Measurements from ENCODE around the gene CLPX. TPM values are rescaled to one million over a fixed set of nuclear protein-coding genes. Genes with fewer than 3 reads are reported as not detected.
A peak's percentile ranks its signal among the peaks of the same experiment; 100 is the strongest.
"Not testable (repeated sequence)": the region's sequence is repeated elsewhere in the genome, so short reads cannot be mapped to it uniquely, and the experiment has no call there.

CLPX gene
- 10 to 100 TPM; 19.8 to 50.5 TPM for total RNA-seq

- Histone ChIP-seq H3K27me3 (replicated peaks; ENCODE audit: insufficient read depth) (no peaks in the 10 kb centered on the region), H3K4me3 (peak within 1 kb of the TSS; percentile 90), H3K9me3 (no peaks in the 10 kb centered on the region), H3K36me3 (no peaks in the 10 kb centered on the region), H3K27ac (peak within 1 kb of the TSS; percentile 94 to 95), H3K4me1 (ENCODE audit: control insufficient read depth in 1 of 2, low read depth in 2 of 2) (peaks cover 13 to 15% of the 10 kb centered on the region in 2 donors)
- TF ChIP-seq CTCF (IDR thresholded peaks at IDR 0.05): no peak
- DNase-seq (ENCODE audit: low spot score) (peak; percentile 68), ATAC-seq (ENCODE audit: insufficient number of reproducible peaks, low FRiP score, low read depth) (peak; percentile 87)
These were observed at the start of gene CLPX for GRCh38 chr15:65184868-65185717. CLPX (minus strand) TSS chr15:65185342; CDS start chr15:65185153, 189 bp downstream.

DNA sequence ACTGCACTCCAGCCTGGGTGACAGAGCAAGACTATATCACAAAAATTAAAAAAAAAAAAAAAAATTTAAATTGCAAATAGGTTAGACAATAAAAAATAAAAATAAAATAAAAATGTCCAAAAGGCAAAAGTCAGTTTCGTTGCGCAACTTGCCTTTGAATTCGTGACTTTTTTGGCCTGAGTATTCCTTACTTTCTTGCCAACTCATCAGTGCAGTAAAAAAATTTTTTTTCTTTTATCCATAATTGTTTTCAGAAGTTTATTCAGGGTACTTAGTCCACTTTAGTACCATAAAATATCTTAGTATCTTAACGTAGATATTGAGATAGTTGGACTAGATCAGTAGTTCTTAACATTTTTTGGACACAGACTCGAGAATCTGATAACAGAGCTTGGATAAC is 48.6 kb upstream of the CLPX start:
- Histone ChIP-seq H3K36me3 (no peaks in the 10 kb centered on the region), H3K27ac (no peak overlapping the region), H3K27me3 (replicated peaks; ENCODE audit: insufficient read depth) (no peaks in the 10 kb centered on the region), H3K4me3 (no peak overlapping the region), H3K9me3 (no peaks in the 10 kb centered on the region), H3K4me1 (ENCODE audit: control insufficient read depth in 1 of 2, low read depth in 2 of 2) (no peaks in the 10 kb centered on the region)
- TF ChIP-seq CTCF (IDR thresholded peaks at IDR 0.05): no peak
- DNase-seq (ENCODE audit: low spot score) (no peak), ATAC-seq (ENCODE audit: insufficient number of reproducible peaks, low FRiP score, low read depth) (no peak)

DNA sequence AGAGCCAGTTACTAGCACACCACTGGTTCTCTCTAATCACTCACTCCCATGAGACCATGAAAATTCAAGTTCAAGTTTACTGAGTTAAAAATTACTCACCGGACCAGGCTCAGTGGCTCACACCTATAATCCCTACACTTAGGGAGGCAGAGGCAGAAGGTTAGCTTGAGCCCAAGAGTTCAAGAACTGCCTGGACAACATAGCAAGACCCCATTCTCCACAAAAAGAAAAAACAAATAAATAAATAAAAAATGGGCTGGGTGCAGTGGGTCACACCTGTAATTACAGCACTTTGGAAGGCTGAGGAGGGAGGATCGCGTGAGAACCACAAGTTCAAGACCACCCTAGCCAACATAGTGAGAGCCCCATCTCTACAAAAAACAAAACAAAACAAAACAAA is 47.4 kb upstream of the CLPX start:
- DNase-seq (ENCODE audit: low spot score) (no peak), ATAC-seq (ENCODE audit: insufficient number of reproducible peaks, low FRiP score, low read depth) (no peak)
- Histone ChIP-seq H3K27me3 (replicated peaks; ENCODE audit: insufficient read depth) (no peaks in the 10 kb centered on the region), H3K9me3 (no peaks in the 10 kb centered on the region), H3K27ac (no peak overlapping the region), H3K36me3 (no peaks in the 10 kb centered on the region), H3K4me3 (no peak overlapping the region), H3K4me1 (ENCODE audit: control insufficient read depth in 1 of 2, low read depth in 2 of 2) (no peaks in the 10 kb centered on the region)
- no peak for TF ChIP-seq CTCF (IDR thresholded peaks at IDR 0.05)

DNA sequence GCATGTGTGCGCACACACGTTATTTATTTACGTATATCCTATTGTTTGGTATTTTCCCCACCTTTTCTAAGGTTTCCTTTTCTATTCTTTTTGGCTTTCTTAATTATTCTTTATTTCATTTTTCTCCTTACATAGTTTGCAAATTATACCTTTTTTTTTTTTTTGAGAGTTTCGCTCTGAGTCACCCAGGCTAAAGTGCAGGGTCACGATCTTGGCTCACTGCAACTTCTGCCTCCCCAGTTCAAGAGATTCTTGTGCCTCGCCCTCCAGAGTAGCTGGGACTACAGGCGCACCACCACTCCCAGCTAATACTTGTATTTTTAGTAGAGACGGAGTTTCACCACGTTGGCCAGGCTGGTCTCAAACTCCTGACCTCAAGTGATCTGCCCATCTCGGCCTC is 46.2 kb upstream of the CLPX start:
- no peak overlapping the region for H3K27ac ChIP-seq
- H3K27me3 ChIP-seq (replicated peaks; ENCODE audit: insufficient read depth): no peaks in the 10 kb centered on the region
- H3K36me3 ChIP-seq: no peaks in the 10 kb centered on the region
- TF ChIP-seq CTCF (IDR thresholded peaks at IDR 0.05): no peak
- H3K4me3 ChIP-seq: no peak overlapping the region
- no peak for DNase-seq (ENCODE audit: low spot score)
- ATAC-seq (ENCODE audit: insufficient number of reproducible peaks, low FRiP score, low read depth): no peak
- H3K4me1 ChIP-seq (ENCODE audit: control insufficient read depth in 1 of 2, low read depth in 2 of 2): no peaks in the 10 kb centered on the region
- H3K9me3 ChIP-seq: no peaks in the 10 kb centered on the region

GRCh38 chr15:65226901-65227300 is 41.8 kb upstream of the CLPX start:
- DNase-seq (ENCODE audit: low spot score); ATAC-seq (ENCODE audit: insufficient number of reproducible peaks, low FRiP score, low read depth); H3K4me3 ChIP-seq; H3K4me1 ChIP-seq (ENCODE audit: control insufficient read depth in 1 of 2, low read depth in 2 of 2); H3K9me3 ChIP-seq; H3K27ac ChIP-seq; H3K27me3 ChIP-seq (replicated peaks; ENCODE audit: insufficient read depth); H3K36me3 ChIP-seq: not testable (repeated sequence)
